GM12878 (cell line): Measurements from ENCODE around the gene MAPK9. TPM values are rescaled to one million over a fixed set of nuclear protein-coding genes. Genes with fewer than 3 reads are reported as not detected.

Experiments used
- ATAC-seq: fragments of 200-7000 bp; cut with Tn5 transposase; 3 replicates; pipeline ENCODE4 v1.9.1; 2020; ENCODE audit warnings: mild to moderate bottlenecking, moderate library complexity
- BruUV-seq: library from RNA; stranded (reverse); fragments of 400-500 nt; replicated peaks from 2 replicates; lab custom pipeline; 2021; lab: Mats Ljungman, UMichigan
- CTCF ChIA-PET: fragments of 300-600 bp; sonication (Branson Sonifier 250); formaldehyde crosslinking; extraction: SDS; loops from one replicate; lab custom pipeline; 2021; ENCODE audit warnings: inconsistent platforms; lab: Yijun Ruan, JAX
- POLR2A ChIA-PET: fragments of 350-600 bp; formaldehyde crosslinking; extraction: SDS; loops from one replicate; lab custom pipeline; 2021; ENCODE audit warnings: inconsistent platforms; lab: Charles Lee
- RAD21 ChIA-PET: fragments of 300-600 bp; sonication (Branson Sonifier 250); formaldehyde crosslinking; loops from one replicate; lab custom pipeline; 2023; ENCODE audit warnings: antibody characterized with exemption; ENCODE audit not compliant: unreplicated experiment; lab: Charles Lee
- SMC1A ChIA-PET: fragments of 300-600 bp; sonication (Branson Sonifier 250); formaldehyde crosslinking; loops from one replicate; lab custom pipeline; 2023; ENCODE audit not compliant: unreplicated experiment, uncharacterized antibody; lab: Charles Lee
- DNase-seq: peaks from one replicate; pipeline ENCODE4 v3.0.0-alpha.2; 2011; ENCODE audit warnings: low read depth, low spot score
- FAIRE-seq: peaks from 3 replicates; lab custom pipeline; 2011; peaks lifted over from hg19 to GRCh38; lab: Jason Lieb, UNC
- H2AFZ ChIP-seq: 2 replicates; pipeline ENCODE4 v1.6.0; 2011; ENCODE audit warnings: low read depth, low read length, control low read depth; ENCODE audit not compliant: control insufficient read depth
- H3K27ac ChIP-seq: 2 replicates; pipeline ENCODE4 v1.5.1; 2011; ENCODE audit warnings: control low read depth; ENCODE audit not compliant: control insufficient read depth, insufficient read depth
- H3K27me3 ChIP-seq, 2 experiments: replicated peaks in 1 of 2; 2 replicates each; pipeline versions ENCODE4 v1.6.0 to v1.6.1; 2011; ENCODE audit warnings: low read length in 1 of 2; ENCODE audit not compliant: control insufficient read depth in 2 of 2, insufficient read depth in 2 of 2
- H3K36me3 ChIP-seq, 2 experiments: 2 replicates each; pipeline ENCODE4 v1.5.1; 2011; ENCODE audit warnings: low read length in 1 of 2; ENCODE audit not compliant: control insufficient read depth in 2 of 2, insufficient read depth in 2 of 2
- H3K4me1 ChIP-seq: 2 replicates; pipeline ENCODE4 v1.6.1; 2011; ENCODE audit warnings: mild to moderate bottlenecking, low read length, moderate library complexity, mixed read lengths; ENCODE audit not compliant: control insufficient read depth, insufficient read depth
- H3K4me2 ChIP-seq: 2 replicates; pipeline ENCODE4 v1.6.0; 2011; ENCODE audit warnings: control low read depth; ENCODE audit not compliant: control insufficient read depth, insufficient read depth
- H3K4me3 ChIP-seq: fragments of 200-600 bp; sonication (generic); 2 replicates; pipeline ENCODE4 v1.5.1; 2016
- H3K79me2 ChIP-seq: 2 replicates; pipeline ENCODE4 v1.6.0; 2011; ENCODE audit warnings: low read length; ENCODE audit not compliant: control insufficient read depth, insufficient read depth
- H3K9ac ChIP-seq: 2 replicates; pipeline ENCODE4 v1.8.0; 2011; ENCODE audit warnings: low read length, control low read depth, mixed read lengths; ENCODE audit not compliant: control insufficient read depth, insufficient read depth
- H3K9me3 ChIP-seq: replicated peaks from 3 replicates; pipeline ENCODE4 v1.5.1; 2011; ENCODE audit warnings: mild to moderate bottlenecking, low read length; ENCODE audit not compliant: control insufficient read depth, insufficient read depth
- H4K20me1 ChIP-seq: 2 replicates; pipeline ENCODE4 v1.6.0; 2011; ENCODE audit not compliant: control insufficient read depth, insufficient read depth
- CREM ChIP-seq: IDR thresholded peaks from 2 replicates; pipeline ENCODE4 v1.6.1; 2014; ENCODE audit warnings: antibody characterized with exemption, low read depth
- CUX1 ChIP-seq: IDR thresholded peaks from 2 replicates; pipeline ENCODE4 v1.6.1; 2012; ENCODE audit warnings: improper control_type of control experiment, low read depth, low read length; ENCODE audit not compliant: insufficient replicate concordance
- GATAD2B ChIP-seq: fragments of 450-650 bp; conservative IDR thresholded peaks from 2 replicates; pipeline ENCODE4 v1.6.1; 2017; ENCODE audit warnings: low read depth, mild to moderate bottlenecking, moderate library complexity
- MTA2 ChIP-seq: fragments of 450-650 bp; IDR thresholded peaks from 2 replicates; pipeline ENCODE4 v1.6.1; 2016; ENCODE audit warnings: low read depth, mild to moderate bottlenecking, moderate library complexity
- NFYB ChIP-seq: IDR thresholded peaks from 2 replicates; pipeline ENCODE4 v1.6.1; 2011; ENCODE audit warnings: low read depth, mild to moderate bottlenecking, low read length, improper control_type of control experiment, moderate library complexity; ENCODE audit not compliant: insufficient read depth
- PAX5 ChIP-seq: IDR thresholded peaks from 2 replicates; pipeline ENCODE4 v1.6.1; 2011; ENCODE audit warnings: low read depth, low read length, borderline replicate concordance
- RELB ChIP-seq: fragments of 450-650 bp; IDR thresholded peaks from 2 replicates; pipeline ENCODE4 v1.6.1; 2017; ENCODE audit warnings: low read depth, mild to moderate bottlenecking, moderate library complexity
- SMAD1 ChIP-seq: fragments of 450-650 bp; IDR thresholded peaks from 2 replicates; pipeline ENCODE4 v1.6.1; 2018; ENCODE audit warnings: mild to moderate bottlenecking, low read depth; ENCODE audit not compliant: partially characterized antibody
- SUPT20H ChIP-seq: IDR thresholded peaks from 2 replicates; pipeline ENCODE4 v1.6.1; 2011; ENCODE audit warnings: low read depth, mild to moderate bottlenecking, low read length, moderate library complexity, borderline replicate concordance; ENCODE audit not compliant: control insufficient read depth
- WGBS: methylation state at CpG from one replicate; pipeline ENCODE4 v1.1.6; 2016; ENCODE audit warnings: low lambda C conversion rate; ENCODE audit not compliant: insufficient replicate concordance, insufficient coverage; ENCODE audit errors: missing lambda C conversion rate; 5-methylcytosine and 5-hydroxymethylcytosine counted together
- in situ Hi-C: fragments of 300-500 bp; cut with MboI; formaldehyde crosslinking; loops from 9 replicates; pipeline ENCODE4 v1.14.3; 2018; ENCODE audit warnings: mixed read lengths
- intact Hi-C: fragments of 100-400 bp; cut with micrococcal nuclease; formaldehyde crosslinking; loops from one replicate; pipeline ENCODE4 v1.14.2; 2022; ENCODE audit not compliant: unreplicated experiment
- polyA plus RNA-seq, 11 experiments: library from polyadenylated mRNA; depleted of rRNA in 4 of 11; unstranded in 6 of 11; stranded (reverse) in 5 of 11; fragments of >200 nt; fragmentation: Nextera tagmentation in 4 of 11; fragmentation: Illumina TruSeq in 1 of 11; extraction: Ambion mirVana in 4 of 11; extraction: Trizol in 1 of 11; gene quantifications; 1 replicate in 1 of 11; 2 replicates in 10 of 11; pipeline versions ENCODE4 v1.2.1 to v1.2.3, GENCODE V29; 2011 to 2016; ENCODE audit warnings: inconsistent platforms in 2 of 11, missing spikeins in 2 of 11, low read depth in 1 of 11
- total RNA-seq, 4 experiments: library from RNA; depleted of rRNA in 3 of 4; stranded (reverse); fragments of >200 nt in 3 of 4; fragmentation: Illumina TruSeq in 1 of 4; extraction: Trizol in 1 of 4; gene quantifications; 2 replicates each; pipeline versions ENCODE4 v1.2.1 to v1.2.3, GENCODE V29; 2013 to 2021
- TF ChIP-seq, protein P1 (sequence below): IDR thresholded peaks from 2 replicates; pipeline ENCODE4 v1.6.1; 2012; ENCODE audit warnings: low read length, inconsistent platforms

Gene MAPK9
- total and polyA plus RNA-seq, 10 of the 15 experiments (the other 5 are each of a cell fraction or from before 2014, with no cell fraction given), result 2.1 to 52.9 (median 21.7) TPM

- no peak overlapping the region for H3K4me2 ChIP-seq
- CTCF ChIA-PET, result interaction anchor here (1.1 to 2.4 kb wide), 2 partner anchors 33 to 34 kb away, joined by 5 to 44 read pairs; no protein-coding TSS in a partner anchor
- intact Hi-C loops, result no loop called here
- no peak overlapping the region for H3K4me3 ChIP-seq
- no peak for FAIRE-seq
- RAD21 ChIA-PET, result no interaction called here
- H3K27ac ChIP-seq, result no peak overlapping the region
- no peak for TF ChIP-seq SMAD1
- TF ChIP-seq GATAD2B, result no peak
- no peak for TF ChIP-seq PAX5
- no peak for TF ChIP-seq CUX1
- no peak for TF ChIP-seq MTA2
- no peak for TF ChIP-seq SUPT20H
- no peak for TF ChIP-seq CREM
- no peak for TF ChIP-seq NFYB
- no peak for TF ChIP-seq RELB
- TF ChIP-seq, protein P1, sequence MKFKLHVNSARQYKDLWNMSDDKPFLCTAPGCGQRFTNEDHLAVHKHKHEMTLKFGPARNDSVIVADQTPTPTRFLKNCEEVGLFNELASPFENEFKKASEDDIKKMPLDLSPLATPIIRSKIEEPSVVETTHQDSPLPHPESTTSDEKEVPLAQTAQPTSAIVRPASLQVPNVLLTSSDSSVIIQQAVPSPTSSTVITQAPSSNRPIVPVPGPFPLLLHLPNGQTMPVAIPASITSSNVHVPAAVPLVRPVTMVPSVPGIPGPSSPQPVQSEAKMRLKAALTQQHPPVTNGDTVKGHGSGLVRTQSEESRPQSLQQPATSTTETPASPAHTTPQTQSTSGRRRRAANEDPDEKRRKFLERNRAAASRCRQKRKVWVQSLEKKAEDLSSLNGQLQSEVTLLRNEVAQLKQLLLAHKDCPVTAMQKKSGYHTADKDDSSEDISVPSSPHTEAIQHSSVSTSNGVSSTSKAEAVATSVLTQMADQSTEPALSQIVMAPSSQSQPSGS, result no peak
- H3K9me3 ChIP-seq, result no peaks in the 10 kb centered on the region
- no peak for ATAC-seq
- H3K27me3 ChIP-seq, result no peaks in the 10 kb centered on the region
- H2AFZ ChIP-seq, result no peak overlapping the region
- H3K36me3 ChIP-seq, result no peaks in the 10 kb centered on the region
- 33% methylated on average over 10 of the region's 10 CpGs for WGBS
- DNase-seq, result no peak
- no TSS peak for BruUV-seq
- no peak overlapping the region for H3K9ac ChIP-seq
- no peaks in the 10 kb centered on the region for H3K4me1 ChIP-seq
- H4K20me1 ChIP-seq, result no peaks in the 10 kb centered on the region
- no peaks in the 10 kb centered on the region for H3K79me2 ChIP-seq
- SMC1A ChIA-PET, result no interaction called here
- in situ Hi-C loops, result no loop called here
- POLR2A ChIA-PET, result no interaction called here
Measured at GRCh38 chr5:180326989-180327565, 35.2 kb upstream of the MAPK9 start.
